SIG-M5 (cell line): ENCODE data around the gene ERGIC3.

Experiments used
- DNase-seq: peaks from one replicate; lab custom pipeline; 2025; lab: John Stamatoyannopoulos, UW

Gene ERGIC3

GRCh38 chr20:35598899-35599775 is 57.3 kb downstream of the ERGIC3 start:
- DNase-seq = no peak

- no peak for DNase-seq
These were observed 57.9 kb downstream of the ERGIC3 start for GRCh38 chr20:35599776-35600120.

GRCh38 chr20:35600176-35600992 is 58.5 kb downstream of the ERGIC3 start:
- no peak for DNase-seq

- no peak for DNase-seq
These were observed 59.4 kb downstream of the ERGIC3 start for GRCh38 chr20:35600993-35601973.

- no peak for DNase-seq
These were observed 60.1 kb downstream of the ERGIC3 start for GRCh38 chr20:35601990-35602389.

GRCh38 chr20:35602851-35603495 is 61.1 kb downstream of the ERGIC3 start:
- no peak for DNase-seq

- DNase-seq = no peak
These were observed 62.0 kb downstream of the ERGIC3 start for GRCh38 chr20:35603695-35604448.

GRCh38 chr20:35604449-35604747 is 62.5 kb downstream of the ERGIC3 start:
- no peak for DNase-seq

GRCh38 chr20:35606127-35606526 is 64.2 kb downstream of the ERGIC3 start:
- no peak for DNase-seq
